ENCODE measurements around the gene CD52.

DNA sequence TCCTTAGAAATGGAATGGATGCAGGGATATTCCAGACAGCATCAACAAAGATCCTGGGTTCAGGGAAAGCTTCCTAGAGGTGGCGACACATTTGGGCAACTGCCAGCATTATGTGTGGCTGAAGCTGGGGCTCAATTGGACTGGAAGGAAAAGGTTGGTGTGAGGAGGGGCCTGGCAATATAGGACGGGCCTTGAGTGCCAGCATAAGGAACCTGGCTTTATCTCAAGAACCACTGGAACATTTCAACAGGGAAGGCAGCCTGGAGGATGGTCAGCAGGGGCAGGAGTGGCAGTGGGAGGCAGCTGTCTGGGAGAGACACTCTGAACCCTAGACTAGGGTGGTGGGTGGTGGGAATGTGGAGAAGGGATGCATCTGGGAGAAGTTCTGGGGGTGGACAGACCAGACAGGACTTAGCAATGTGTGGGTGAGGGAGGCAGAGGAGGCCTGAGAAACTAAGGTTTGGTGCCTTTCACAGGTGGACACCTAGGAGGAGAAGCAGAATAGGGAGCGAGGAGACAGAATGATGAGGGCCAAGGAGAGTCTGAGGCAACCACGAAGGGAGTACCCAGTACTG is 34.4 kb upstream of the CD52 start:
- TF ChIP-seq NFE2L2 (IDR thresholded peaks at IDR 0.05; ENCODE audit: low read depth, low read length): no peak
- TF ChIP-seq, protein P1, sequence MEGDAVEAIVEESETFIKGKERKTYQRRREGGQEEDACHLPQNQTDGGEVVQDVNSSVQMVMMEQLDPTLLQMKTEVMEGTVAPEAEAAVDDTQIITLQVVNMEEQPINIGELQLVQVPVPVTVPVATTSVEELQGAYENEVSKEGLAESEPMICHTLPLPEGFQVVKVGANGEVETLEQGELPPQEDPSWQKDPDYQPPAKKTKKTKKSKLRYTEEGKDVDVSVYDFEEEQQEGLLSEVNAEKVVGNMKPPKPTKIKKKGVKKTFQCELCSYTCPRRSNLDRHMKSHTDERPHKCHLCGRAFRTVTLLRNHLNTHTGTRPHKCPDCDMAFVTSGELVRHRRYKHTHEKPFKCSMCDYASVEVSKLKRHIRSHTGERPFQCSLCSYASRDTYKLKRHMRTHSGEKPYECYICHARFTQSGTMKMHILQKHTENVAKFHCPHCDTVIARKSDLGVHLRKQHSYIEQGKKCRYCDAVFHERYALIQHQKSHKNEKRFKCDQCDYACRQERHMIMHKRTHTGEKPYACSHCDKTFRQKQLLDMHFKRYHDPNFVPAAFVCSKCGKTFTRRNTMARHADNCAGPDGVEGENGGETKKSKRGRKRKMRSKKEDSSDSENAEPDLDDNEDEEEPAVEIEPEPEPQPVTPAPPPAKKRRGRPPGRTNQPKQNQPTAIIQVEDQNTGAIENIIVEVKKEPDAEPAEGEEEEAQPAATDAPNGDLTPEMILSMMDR (conservative IDR thresholded peaks at IDR 0.05; ENCODE audit: low read depth, low read length): no peak
- no peak for TF ChIP-seq RAD21 (IDR thresholded peaks at IDR 0.05; ENCODE audit: low read length)
- TF ChIP-seq MXI1 (IDR thresholded peaks at IDR 0.05; ENCODE audit: borderline replicate concordance, low read depth, low read length): no peak
- 0 out of 2 replicates have a peak, but pooled peaks have one; percentile 28 for TF ChIP-seq POLR2A (IDR thresholded peaks at IDR 0.05; ENCODE audit: low read depth, low read length)
- no peak for TF ChIP-seq CEBPB (IDR thresholded peaks at IDR 0.05; ENCODE audit: low read depth, low read length)
- no peak for TF ChIP-seq RFX5 (IDR thresholded peaks at IDR 0.05; ENCODE audit: low read depth, low read length)
- TF ChIP-seq, protein P2, sequence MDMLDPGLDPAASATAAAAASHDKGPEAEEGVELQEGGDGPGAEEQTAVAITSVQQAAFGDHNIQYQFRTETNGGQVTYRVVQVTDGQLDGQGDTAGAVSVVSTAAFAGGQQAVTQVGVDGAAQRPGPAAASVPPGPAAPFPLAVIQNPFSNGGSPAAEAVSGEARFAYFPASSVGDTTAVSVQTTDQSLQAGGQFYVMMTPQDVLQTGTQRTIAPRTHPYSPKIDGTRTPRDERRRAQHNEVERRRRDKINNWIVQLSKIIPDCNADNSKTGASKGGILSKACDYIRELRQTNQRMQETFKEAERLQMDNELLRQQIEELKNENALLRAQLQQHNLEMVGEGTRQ (IDR thresholded peaks at IDR 0.05; ENCODE audit: low read depth, low read length): no peak
- TF ChIP-seq BHLHE40 (IDR thresholded peaks at IDR 0.05; ENCODE audit: low read depth, low read length): no peak
